Hematopoietic multipotent progenitor cell treated with erythropoietin and hydrocortisone succinate and interleukin-3 and kit ligand, for 6 days (in vitro differentiated cells): Measurements from ENCODE around the gene CCR2.

Source experiments
- DNase-seq: peaks from one replicate; pipeline ENCODE4 v3.0.0-alpha.2; 2015

Gene CCR2

GRCh38 chr3:46356276-46356675, 2.4 kb downstream of the CCR2 start:
- no peak for DNase-seq

- DNase-seq = no peak
Measured at GRCh38 chr3:46356909-46357308, 3.0 kb downstream of the CCR2 start.

DNA sequence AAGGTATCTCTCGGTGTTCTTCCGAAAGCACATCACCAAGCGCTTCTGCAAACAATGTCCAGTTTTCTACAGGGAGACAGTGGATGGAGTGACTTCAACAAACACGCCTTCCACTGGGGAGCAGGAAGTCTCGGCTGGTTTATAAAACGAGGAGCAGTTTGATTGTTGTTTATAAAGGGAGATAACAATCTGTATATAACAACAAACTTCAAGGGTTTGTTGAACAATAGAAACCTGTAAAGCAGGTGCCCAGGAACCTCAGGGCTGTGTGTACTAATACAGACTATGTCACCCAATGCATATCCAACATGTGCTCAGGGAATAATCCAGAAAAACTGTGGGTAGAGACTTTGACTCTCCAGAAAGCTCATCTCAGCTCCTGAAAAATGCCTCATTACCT, 4.6 kb downstream of the CCR2 start:
- DNase-seq = no peak

- no peak for DNase-seq
Measured at GRCh38 chr3:46359733-46360493, 6.0 kb downstream of the CCR2 start.

- DNase-seq = no peak
Measured at GRCh38 chr3:46360907-46361306, 7.0 kb downstream of the CCR2 start.

DNA sequence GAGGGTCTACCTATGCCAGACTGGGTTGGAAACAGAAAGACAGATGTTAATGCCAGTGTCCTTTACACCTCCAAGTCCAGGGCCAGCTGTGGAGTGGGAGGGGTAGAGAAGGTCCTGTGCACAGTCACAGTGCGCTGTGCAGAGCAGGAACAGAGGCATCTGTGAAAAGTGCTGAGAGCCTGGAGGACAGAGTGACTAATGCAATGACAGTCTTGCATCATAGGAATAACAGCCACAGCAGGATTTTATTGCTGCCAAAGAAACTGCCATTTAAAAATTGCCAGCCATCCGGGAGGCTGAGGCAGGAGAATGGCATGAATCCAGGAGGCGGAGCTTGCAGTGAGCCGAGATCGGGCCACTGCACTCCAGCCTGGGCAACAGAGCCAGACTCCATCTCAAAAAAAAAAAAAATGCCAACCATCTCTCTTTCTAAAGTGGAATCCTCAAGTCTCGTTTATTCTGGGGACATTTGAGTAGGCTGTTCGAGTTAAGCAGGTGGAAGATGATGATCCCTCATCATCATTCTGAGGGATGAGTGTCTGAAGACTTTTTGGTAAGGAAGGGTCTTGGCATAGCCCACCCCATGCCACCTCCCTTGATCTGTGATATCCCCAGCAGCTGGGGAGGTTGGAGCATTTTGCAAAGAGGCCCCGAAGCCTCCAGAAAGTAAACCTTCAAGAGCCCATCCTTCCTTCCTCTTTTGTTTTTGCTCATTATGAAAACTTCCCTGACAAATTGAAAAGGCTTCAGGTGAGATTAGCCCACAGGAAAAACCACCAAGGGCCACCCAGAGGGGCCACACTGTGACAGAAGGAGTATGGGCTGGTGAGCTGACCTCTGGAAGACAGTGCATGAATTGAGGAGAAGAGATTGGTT, 7.7 kb downstream of the CCR2 start:
- peak; percentile 60 for DNase-seq

GRCh38 chr3:46365041-46365440, 11.1 kb downstream of the CCR2 start:
- peak; percentile 60 for DNase-seq

DNA sequence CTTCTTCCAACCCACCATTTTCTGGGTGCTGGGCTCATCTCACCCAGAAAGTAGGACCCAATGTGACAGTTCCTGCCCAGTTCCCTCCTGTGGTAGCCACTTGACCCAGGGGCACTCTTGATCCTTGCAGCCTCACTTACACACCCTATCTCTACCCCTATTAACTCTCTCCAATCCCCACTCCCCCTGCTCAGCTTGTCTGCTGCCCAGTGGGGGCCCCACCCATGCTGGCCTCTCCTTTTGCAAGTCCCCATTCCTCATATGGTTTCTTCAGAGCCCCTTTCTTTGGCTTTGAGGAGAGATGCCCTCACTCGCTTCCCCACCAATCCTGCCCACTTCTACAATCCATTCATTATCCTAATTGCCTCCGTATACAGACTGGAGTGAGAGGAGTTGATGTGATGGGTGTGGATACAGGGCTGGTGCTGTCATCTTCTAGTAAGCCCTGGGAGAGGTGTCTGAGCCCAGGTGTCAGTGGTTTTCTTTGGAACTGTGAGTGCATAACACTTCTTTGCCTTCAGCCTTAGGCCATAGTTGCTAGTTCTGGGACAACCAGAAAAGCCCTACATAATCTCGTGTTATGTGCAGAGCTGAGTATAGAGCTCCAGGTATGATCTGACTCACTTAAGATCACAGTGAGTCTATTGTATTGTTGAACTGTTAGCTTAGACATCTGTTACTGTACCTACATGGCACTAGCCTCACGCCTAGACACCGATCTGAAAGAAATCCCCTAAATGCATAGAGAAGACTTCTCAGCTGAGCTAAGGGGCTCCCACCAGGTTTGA, 12.0 kb downstream of the CCR2 start:
- DNase-seq = no peak

GRCh38 chr3:46367811-46368210, 13.9 kb downstream of the CCR2 start:
- DNase-seq = no peak

GRCh38 chr3:46368569-46368968, 14.7 kb downstream of the CCR2 start:
- DNase-seq = peak; percentile 82

GRCh38 chr3:46369151-46369550, 15.2 kb downstream of the CCR2 start:
- no peak for DNase-seq

- DNase-seq = no peak
Measured at GRCh38 chr3:46369675-46370132, 15.8 kb downstream of the CCR2 start.

DNA sequence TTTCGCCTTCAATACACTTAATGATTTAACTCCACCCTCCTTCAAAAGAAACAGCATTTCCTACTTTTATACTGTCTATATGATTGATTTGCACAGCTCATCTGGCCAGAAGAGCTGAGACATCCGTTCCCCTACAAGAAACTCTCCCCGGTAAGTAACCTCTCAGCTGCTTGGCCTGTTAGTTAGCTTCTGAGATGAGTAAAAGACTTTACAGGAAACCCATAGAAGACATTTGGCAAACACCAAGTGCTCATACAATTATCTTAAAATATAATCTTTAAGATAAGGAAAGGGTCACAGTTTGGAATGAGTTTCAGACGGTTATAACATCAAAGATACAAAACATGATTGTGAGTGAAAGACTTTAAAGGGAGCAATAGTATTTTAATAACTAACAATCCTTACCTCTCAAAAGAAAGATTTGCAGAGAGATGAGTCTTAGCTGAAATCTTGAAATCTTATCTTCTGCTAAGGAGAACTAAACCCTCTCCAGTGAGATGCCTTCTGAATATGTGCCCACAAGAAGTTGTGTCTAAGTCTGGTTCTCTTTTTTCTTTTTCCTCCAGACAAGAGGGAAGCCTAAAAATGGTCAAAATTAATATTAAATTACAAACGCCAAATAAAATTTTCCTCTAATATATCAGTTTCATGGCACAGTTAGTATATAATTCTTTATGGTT, 17.1 kb downstream of the CCR2 start, which contains the start of gene CCR5:
Gene CCR5 (plus strand): TSS at position 108 of the 680 bp plus-strand sequence. CDS start 1,957 bp downstream, outside the sequence.
- peak; percentile 57 for DNase-seq

DNA sequence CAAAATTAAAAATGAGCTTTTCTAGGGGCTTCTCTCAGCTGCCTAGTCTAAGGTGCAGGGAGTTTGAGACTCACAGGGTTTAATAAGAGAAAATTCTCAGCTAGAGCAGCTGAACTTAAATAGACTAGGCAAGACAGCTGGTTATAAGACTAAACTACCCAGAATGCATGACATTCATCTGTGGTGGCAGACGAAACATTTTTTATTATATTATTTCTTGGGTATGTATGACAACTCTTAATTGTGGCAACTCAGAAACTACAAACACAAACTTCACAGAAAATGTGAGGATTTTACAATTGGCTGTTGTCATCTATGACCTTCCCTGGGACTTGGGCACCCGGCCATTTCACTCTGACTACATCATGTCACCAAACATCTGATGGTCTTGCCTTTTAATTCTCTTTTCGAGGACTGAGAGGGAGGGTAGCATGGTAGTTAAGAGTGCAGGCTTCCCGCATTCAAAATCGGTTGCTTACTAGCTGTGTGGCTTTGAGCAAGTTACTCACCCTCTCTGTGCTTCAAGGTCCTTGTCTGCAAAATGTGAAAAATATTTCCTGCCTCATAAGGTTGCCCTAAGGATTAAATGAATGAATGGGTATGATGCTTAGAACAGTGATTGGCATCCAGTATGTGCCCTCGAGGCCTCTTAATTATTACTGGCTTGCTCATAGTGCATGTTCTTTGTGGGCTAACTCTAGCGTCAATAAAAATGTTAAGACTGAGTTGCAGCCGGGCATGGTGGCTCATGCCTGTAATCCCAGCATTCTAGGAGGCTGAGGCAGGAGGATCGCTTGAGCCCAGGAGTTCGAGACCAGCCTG, 17.8 kb downstream of the CCR2 start:
- DNase-seq = no peak

GRCh38 chr3:46372492-46373359, 18.8 kb downstream of the CCR2 start:
- DNase-seq = peak; percentile 74

DNA sequence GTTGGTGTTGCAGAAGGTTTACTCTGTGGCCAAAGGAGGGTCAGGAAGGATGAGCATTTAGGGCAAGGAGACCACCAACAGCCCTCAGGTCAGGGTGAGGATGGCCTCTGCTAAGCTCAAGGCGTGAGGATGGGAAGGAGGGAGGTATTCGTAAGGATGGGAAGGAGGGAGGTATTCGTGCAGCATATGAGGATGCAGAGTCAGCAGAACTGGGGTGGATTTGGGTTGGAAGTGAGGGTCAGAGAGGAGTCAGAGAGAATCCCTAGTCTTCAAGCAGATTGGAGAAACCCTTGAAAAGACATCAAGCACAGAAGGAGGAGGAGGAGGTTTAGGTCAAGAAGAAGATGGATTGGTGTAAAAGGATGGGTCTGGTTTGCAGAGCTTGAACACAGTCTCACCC, 20.8 kb downstream of the CCR2 start:
- no peak for DNase-seq

- no peak for DNase-seq
Measured at GRCh38 chr3:46375218-46375617, 21.3 kb downstream of the CCR2 start.

- DNase-seq = no peak
Measured at GRCh38 chr3:46375814-46376213, 21.9 kb downstream of the CCR2 start.

DNA sequence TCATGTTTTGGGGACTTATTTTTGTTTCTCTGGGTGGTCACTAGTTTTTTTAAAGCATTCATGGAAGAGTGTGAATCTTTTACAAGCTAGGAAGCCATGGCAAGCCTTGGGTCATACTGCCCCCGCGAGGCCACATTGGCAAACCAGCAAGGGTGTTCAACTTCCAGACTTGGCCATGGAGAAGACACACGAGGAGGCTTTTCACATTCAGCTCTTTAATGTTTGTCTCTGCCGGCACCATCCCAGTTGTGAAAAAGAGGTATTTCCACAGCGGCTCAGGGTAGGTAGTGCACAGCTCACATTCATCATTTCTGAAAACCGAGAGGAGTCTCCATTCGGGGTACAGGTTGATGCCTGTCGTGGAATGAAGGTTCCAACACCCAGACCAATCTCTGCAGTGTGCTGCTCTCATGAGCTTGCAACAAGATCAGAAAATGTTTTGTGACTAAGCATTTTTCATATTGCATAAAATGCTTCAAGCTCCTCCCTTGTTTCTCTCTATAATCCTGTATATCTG, 24.6 kb downstream of the CCR2 start:
- peak; percentile 85 for DNase-seq
